ENCODE measurements around the gene WASF3.
"Not testable (repeated sequence)": the region's sequence is repeated elsewhere in the genome, so short reads cannot be mapped to it uniquely, and the experiment has no call there.

WASF3 gene

DNA sequence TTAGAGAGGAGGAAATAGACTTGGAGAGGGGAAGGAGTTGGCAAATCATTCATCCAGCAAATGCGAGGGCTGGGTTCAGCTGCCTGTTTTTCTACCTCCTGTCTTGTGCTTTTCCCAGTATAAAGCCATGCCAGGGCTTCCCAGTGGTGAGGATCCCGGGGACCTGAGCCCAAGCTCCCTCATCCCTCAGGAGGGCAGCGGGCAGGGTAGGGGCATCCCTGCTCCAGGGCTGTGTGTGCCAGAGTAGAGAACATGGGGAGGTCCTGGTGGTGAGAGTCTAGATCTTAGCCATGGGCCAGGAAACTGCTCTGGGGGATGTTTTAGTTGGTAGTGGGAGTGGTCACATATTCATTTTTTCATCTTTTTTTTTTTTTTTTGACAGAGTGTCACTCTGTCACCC lies 159.5 kb downstream of the WASF3 start:
- Mint-ChIP-seq H3K27ac (no peak overlapping the region), H3K4me3 (no peak overlapping the region), H3K9me3 (peaks cover 5% of the 10 kb centered on the region), H3K27me3 (no peaks in the 10 kb centered on the region), H3K4me1 (peaks cover 21% of the 10 kb centered on the region), H3K36me3 (no peaks in the 10 kb centered on the region)

DNA sequence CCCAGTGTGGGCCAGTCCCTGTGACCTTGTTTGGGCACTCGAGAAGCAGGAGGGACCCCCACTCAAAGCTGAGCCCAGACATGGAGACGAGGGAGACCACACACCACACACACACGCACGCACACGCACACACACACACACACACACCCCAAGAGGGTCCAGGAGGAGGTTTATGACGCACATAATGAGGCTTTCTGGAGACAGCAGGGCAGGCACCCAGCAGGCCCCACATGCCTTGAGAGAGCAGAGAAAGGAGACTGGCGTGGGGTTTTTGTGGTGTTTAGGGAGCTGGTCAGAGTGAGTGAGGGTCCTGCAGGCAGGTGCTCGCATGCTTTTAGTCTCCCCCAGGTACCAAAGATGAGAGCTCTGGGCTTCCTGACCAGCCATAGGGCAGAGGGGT lies 160.7 kb downstream of the WASF3 start:
- no peaks in the 10 kb centered on the region for H3K9me3 Mint-ChIP-seq
- H3K4me3 Mint-ChIP-seq, result no peak overlapping the region
- no peaks in the 10 kb centered on the region for H3K36me3 Mint-ChIP-seq
- no peak overlapping the region for H3K27ac Mint-ChIP-seq
- H3K27me3 Mint-ChIP-seq, result no peaks in the 10 kb centered on the region
- H3K4me1 Mint-ChIP-seq, result peaks cover 26% of the 10 kb centered on the region

DNA sequence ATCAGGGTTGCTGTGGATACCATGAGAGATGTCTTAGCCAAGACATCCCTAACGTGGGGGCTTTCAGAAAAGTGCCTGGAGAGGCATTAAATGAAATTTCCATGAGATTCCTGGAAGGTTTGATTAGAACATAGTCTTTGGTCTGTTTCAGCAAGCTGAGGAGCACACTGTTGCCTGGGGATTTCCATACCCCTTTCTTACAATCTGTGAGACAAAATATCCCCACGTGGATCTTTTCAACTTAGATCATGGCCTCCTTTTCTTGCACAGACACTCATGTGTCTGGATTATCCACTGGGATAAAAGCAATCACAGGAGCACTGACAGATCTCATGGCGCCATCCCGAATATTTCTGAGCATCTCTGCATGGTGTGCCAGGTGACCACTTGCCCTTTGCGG lies 161.4 kb downstream of the WASF3 start:
- peaks cover 26% of the 10 kb centered on the region for H3K4me1 Mint-ChIP-seq
- H3K27ac Mint-ChIP-seq, result no peak overlapping the region
- H3K9me3 Mint-ChIP-seq, result no peaks in the 10 kb centered on the region
- no peaks in the 10 kb centered on the region for H3K36me3 Mint-ChIP-seq
- no peaks in the 10 kb centered on the region for H3K27me3 Mint-ChIP-seq
- no peak overlapping the region for H3K4me3 Mint-ChIP-seq

DNA sequence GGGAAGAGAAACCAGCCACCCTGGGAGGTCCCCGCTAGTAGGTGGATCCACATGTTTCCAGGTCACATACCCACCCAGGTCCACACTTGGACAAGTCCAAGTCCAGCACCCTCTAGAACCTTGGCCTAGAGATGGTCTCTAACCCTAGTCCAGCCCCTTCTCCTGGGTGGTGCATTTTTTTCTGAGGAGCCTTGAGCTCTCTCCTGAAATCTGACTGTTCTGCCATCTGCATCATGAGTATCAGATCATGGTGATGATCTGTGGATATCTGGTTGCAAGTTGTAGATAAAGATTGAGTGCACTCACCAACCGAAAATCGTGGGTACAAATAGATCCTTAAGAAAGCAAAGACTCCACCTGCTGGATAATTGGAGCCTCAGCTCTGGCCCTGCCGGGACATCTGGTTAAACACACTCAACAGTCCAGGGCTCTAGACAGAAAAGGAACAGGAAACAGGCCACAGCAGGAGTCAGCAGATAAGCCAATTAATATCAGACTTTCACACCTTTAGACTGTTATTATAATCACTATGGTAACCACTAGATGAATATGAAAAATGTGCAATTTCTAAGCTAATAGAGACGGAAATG lies 162.0 kb downstream of the WASF3 start:
- Mint-ChIP-seq H3K27me3 (no peaks in the 10 kb centered on the region), H3K4me3 (no peak overlapping the region), H3K27ac (no peak overlapping the region), H3K4me1 (peaks cover 26% of the 10 kb centered on the region), H3K36me3 (no peaks in the 10 kb centered on the region), H3K9me3 (no peaks in the 10 kb centered on the region)

DNA sequence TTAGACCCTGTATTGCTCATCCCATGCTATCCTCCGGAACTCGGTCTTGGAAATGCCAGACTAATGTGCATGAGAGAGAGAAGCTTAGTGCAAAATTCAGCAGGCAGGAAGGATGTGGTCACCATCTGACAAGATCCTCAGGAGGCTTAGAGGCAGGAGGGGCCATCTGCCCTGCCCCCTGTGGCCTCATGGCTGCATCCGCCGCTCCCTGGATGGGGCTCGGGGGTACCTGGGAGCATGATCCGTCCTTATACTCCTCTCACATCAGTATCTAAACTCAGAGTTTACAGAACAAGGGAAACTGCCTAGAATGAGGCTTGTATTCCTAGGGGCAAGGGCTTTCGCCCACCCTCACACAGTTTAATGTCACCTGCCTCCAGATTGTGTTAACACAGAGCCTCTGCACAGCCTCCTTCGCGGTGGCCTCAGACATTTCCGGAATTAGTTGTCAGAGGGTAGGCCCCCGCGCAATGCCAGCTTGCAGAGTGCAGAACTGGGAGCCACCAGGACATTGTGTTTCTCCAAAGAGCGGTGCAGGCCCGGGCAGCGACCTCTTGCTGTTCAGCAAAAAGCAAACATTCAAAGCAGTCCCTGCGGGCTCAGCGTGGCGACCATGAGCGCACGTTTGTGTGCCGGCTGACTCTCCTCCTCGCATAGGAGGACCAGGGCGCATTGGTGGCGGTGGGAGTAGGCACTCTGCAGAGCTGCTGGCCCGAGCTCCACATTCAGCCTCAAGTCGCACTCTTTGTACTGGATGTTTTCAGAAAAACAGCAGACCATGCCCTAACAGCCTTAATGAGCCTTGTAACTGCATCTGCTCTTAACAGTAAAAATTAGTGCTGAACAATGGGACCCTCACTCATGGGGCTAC lies 164.0 kb downstream of the WASF3 start:
- H3K36me3 Mint-ChIP-seq, result no peaks in the 10 kb centered on the region
- H3K27ac Mint-ChIP-seq, result peak overlapping the region; percentile 23
- no peaks in the 10 kb centered on the region for H3K27me3 Mint-ChIP-seq
- peak overlapping the region; percentile 80 for H3K4me3 Mint-ChIP-seq
- no peaks in the 10 kb centered on the region for H3K9me3 Mint-ChIP-seq
- H3K4me1 Mint-ChIP-seq, result peaks cover 26% of the 10 kb centered on the region

DNA sequence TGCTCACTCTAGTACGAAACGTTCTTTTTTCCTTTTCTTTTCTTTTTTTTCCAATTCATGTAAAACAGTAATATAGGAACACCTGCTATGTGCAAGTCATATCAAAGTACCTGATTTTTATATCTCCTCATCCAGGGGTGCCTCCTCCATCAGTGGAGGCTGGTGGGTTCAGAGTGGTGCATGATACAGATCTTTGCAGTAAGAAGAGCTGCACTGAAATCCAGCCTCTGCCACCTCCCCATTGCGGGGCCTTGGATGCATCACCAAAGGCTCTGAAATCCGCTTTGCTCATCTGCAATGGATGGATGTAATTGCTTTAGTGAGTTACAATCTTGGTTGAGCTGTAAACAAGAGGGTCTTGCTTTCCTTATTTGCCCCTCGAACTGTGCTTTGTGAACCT lies 164.8 kb downstream of the WASF3 start:
- peak overlapping the region; percentile 20 for H3K4me3 Mint-ChIP-seq
- no peak overlapping the region for H3K27ac Mint-ChIP-seq
- H3K36me3 Mint-ChIP-seq, result no peaks in the 10 kb centered on the region
- peaks cover 26% of the 10 kb centered on the region for H3K4me1 Mint-ChIP-seq
- no peaks in the 10 kb centered on the region for H3K27me3 Mint-ChIP-seq
- no peaks in the 10 kb centered on the region for H3K9me3 Mint-ChIP-seq

DNA sequence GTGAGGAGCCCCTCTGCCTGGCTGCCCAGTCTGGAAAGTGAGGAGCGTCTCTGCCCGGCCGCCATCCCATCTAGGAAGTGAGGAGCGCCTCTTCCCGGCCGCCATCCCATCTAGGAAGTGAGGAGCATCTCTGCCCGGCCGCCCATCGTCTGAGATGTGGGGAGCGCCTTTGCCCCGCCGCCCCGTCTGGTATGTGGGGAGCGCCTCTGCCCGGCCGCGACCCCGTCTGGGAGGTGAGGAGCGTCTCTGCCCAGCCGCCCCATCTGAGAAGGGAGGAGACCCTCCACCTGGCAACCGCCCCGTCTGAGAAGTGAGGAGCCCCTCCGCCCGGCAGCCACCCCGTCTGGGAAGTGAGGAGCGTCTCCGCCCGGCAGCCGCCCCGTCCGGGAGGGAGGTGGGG lies 166.1 kb downstream of the WASF3 start:
- peaks cover 26% of the 10 kb centered on the region for H3K4me1 Mint-ChIP-seq
- H3K27me3 Mint-ChIP-seq, H3K27ac Mint-ChIP-seq: not testable (repeated sequence)

DNA sequence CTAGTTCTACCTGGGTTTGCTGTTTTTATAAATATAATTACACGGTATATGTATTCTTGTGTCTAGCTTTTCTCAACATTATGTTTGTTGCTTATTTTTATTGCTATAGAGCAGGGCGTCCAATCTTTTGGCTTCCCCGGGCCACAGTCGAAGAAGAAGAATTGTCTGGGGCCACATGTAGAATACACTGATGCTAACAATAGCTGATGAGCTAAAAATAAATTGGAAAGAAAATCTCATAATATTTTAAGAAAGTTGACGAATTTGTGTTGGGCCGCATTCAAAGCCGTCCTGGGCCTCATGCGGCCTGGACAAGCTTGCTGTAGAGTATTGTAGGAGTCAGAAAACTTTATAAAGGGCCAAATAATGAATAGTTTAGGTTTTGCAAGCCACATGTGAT lies 169.2 kb downstream of the WASF3 start:
- no peak overlapping the region for H3K27ac Mint-ChIP-seq
- H3K36me3 Mint-ChIP-seq, result no peaks in the 10 kb centered on the region
- H3K9me3 Mint-ChIP-seq, result no peaks in the 10 kb centered on the region
- peaks cover 8% of the 10 kb centered on the region for H3K4me1 Mint-ChIP-seq
- H3K4me3 Mint-ChIP-seq, result no peak overlapping the region
- H3K27me3 Mint-ChIP-seq, result peaks cover 4% of the 10 kb centered on the region

More for the DNA sequence above, 166.1 kb downstream of the WASF3 start:
- H3K4me3 Mint-ChIP-seq, H3K36me3 Mint-ChIP-seq, H3K9me3 Mint-ChIP-seq: not testable (repeated sequence)

DNA sequence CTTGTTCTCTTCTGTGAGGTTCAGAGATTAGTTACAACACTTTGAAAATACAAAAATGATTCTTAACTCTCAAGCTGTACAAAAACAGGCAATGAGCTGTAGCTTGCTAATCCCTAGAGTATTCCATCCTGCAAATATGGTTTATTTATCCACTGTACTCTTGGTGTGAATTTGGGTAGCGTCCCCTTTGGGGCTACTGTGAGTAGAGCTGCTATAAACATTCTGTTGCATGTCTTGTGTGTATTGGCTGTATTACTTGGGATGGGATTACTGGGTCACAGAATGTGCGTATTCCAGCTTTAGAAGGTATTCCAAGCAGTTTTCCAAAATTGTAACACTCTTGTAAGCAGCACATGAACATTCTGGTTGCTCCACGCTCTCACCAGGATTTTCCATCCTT lies 169.6 kb downstream of the WASF3 start:
- no peak overlapping the region for H3K4me3 Mint-ChIP-seq
- no peaks in the 10 kb centered on the region for H3K36me3 Mint-ChIP-seq
- peaks cover 4% of the 10 kb centered on the region for H3K4me1 Mint-ChIP-seq
- H3K9me3 Mint-ChIP-seq, result no peaks in the 10 kb centered on the region
- H3K27ac Mint-ChIP-seq, result no peak overlapping the region
- peaks cover 4% of the 10 kb centered on the region for H3K27me3 Mint-ChIP-seq

DNA sequence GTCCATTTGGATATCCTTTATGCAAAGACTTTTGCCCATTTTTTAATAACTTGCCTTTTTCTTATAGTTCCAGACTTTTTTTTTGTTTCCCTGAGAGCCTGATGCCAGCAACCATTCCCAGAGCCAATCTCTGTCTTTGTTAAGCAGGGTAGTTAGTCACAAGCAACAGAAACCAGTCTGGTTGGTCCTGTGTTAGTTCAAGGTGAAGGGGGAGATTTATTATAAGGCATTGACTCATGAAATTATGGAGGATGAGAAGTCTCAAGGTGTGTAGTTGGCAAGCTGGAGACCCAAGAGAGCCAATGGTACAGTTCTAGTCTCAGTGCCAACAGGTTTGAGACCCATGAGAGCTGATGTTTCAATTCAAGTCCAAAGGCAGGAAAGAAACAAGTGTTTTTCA lies 170.2 kb downstream of the WASF3 start:
- Mint-ChIP-seq H3K4me1 (no peaks in the 10 kb centered on the region), H3K27ac (no peak overlapping the region), H3K4me3 (no peak overlapping the region), H3K9me3 (no peaks in the 10 kb centered on the region), H3K27me3 (peaks cover 4% of the 10 kb centered on the region), H3K36me3 (no peaks in the 10 kb centered on the region)

DNA sequence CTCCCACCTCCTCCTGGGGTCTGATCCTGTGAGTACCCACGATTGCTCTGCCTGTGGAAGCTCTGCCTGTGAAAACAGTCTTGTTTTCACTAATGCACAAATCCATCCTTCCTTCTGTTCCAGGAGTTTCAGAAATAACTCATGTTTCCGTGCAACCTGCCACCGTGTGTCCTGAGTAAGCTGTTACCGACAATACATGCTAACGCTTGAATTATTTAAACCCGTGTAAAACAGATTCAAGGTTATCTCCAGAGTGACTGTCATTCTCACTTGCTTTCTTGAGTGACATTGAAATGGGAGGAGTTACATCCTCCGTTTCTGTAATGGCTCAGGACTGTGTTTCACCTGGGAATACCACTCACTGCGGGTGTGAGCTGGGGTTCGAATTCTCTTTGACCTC lies 178.2 kb downstream of the WASF3 start:
- H3K27me3 Mint-ChIP-seq, result peaks cover 7% of the 10 kb centered on the region
- H3K27ac Mint-ChIP-seq, result no peak overlapping the region
- no peaks in the 10 kb centered on the region for H3K4me1 Mint-ChIP-seq
- H3K9me3 Mint-ChIP-seq, result peaks cover 9% of the 10 kb centered on the region
- H3K36me3 Mint-ChIP-seq, result peaks cover 3% of the 10 kb centered on the region
- H3K4me3 Mint-ChIP-seq, result no peak overlapping the region
